NCI-H226 (cell line): ENCODE data around the gene C1QB.
A peak's percentile ranks its signal among the peaks of the same experiment; 100 is the strongest.
"Not testable (repeated sequence)": the region's sequence is repeated elsewhere in the genome, so short reads cannot be mapped to it uniquely, and the experiment has no call there.

Experiments
- DNase-seq: peaks from one replicate; pipeline ENCODE4 v3.0.0-alpha.2; 2015

Gene C1QB

GRCh38 chr1:22699681-22700520 lies 46.9 kb downstream of the C1QB start:
- no peak for DNase-seq

- DNase-seq = peak; percentile 32
Measured at GRCh38 chr1:22702296-22703085, 49.5 kb downstream of the C1QB start.

GRCh38 chr1:22704440-22705067 lies 51.5 kb downstream of the C1QB start:
- peak; percentile 74 for DNase-seq

- DNase-seq = no peak
Measured at GRCh38 chr1:22705586-22705985, 52.5 kb downstream of the C1QB start.

- not testable (repeated sequence) for DNase-seq
Measured at GRCh38 chr1:22706100-22706499, 53.1 kb downstream of the C1QB start.

- DNase-seq = no peak
Measured at GRCh38 chr1:22708777-22709176, 55.7 kb downstream of the C1QB start.

GRCh38 chr1:22709227-22709626 lies 56.2 kb downstream of the C1QB start:
- no peak for DNase-seq

- peak; percentile 27 for DNase-seq
Measured at GRCh38 chr1:22709891-22710700, 57.1 kb downstream of the C1QB start.

- peak; percentile 5 for DNase-seq
Measured at GRCh38 chr1:22710701-22711049, 57.6 kb downstream of the C1QB start, which contains the start of gene EPHB2. Gene EPHB2 (plus strand): TSS chr1:22710839. CDS start chr1:22710983, 144 bp downstream.

- DNase-seq = no peak
Measured at GRCh38 chr1:22711071-22711470, 58.0 kb downstream of the C1QB start.
